Activated T-helper 1 cell treated with anti-CD3 and anti-CD28 coated beads, Interleukin-12 subunit alpha, Interleukin-12 subunit beta, Interleukin-2, Interleukin-4 antibody, amounts not matched to agents 30 ng/mL and 10 ng/mL and 1 ng/mL, durations not matched to agents 14 hours and 24 hours and 36 hours (primary cell): ENCODE measurements around the gene MRPL33. TPM values are rescaled to one million over a fixed set of nuclear protein-coding genes. Genes with fewer than 3 reads are reported as not detected.

Experiments
- DNase-seq: peaks from one replicate; pipeline ENCODE4 v3.0.0; 2021; ENCODE audit warnings: low spot score
- H3K27ac Mint-ChIP-seq: one replicate; pipeline ENCODE4 v1.8.0; 2021; ENCODE audit warnings: mild to moderate bottlenecking, mixed read lengths
- H3K27me3 Mint-ChIP-seq: one replicate; pipeline ENCODE4 v1.8.0; 2022; ENCODE audit warnings: mild to moderate bottlenecking, moderate library complexity, mixed read lengths; ENCODE audit not compliant: insufficient read depth
- H3K36me3 Mint-ChIP-seq: one replicate; pipeline ENCODE4 v1.8.0; 2021; ENCODE audit warnings: low read depth, mixed read lengths
- H3K4me1 Mint-ChIP-seq: one replicate; pipeline ENCODE4 v1.8.0; 2021; ENCODE audit warnings: low read depth, mixed read lengths
- H3K4me3 Mint-ChIP-seq: one replicate; pipeline ENCODE4 v1.8.0; 2021; ENCODE audit warnings: mild to moderate bottlenecking, moderate library complexity, mixed read lengths
- H3K9me3 Mint-ChIP-seq: one replicate; pipeline ENCODE4 v1.8.0; 2021; ENCODE audit warnings: mixed read lengths
- intact Hi-C: fragments of 100-400 bp; cut with micrococcal nuclease; formaldehyde crosslinking; loops from one replicate; pipeline ENCODE4 v1.15.1; 2024
- total RNA-seq: library from RNA; stranded (reverse); gene quantifications from 2 replicates; pipeline ENCODE4 v1.2.3, GENCODE V29; 2022

Gene MRPL33
- total RNA-seq, 1 donor from 2014 or later, result 55.4 TPM

DNA sequence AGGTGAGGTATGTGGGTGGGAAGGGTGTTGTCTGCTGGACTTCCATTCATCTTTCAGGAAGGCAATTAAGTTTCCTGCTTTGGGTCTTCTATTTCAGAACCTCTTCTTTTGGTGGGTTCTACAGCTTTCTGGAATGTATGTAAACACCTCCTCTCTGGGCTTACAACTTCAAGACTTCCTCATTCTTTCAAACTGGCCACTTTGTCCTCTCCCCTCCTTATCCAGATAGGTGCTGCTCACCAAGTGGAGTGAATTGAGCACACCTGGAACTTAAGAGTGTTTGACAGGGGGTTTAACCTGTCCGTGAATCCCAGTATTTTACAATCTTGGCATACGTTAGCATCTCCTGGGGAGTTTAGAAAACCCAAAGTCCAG lies 5.2 kb upstream of the MRPL33 start:
- H3K27me3 Mint-ChIP-seq, result peaks cover 6% of the 10 kb centered on the region
- intact Hi-C loops, result no loop called here
- H3K4me3 Mint-ChIP-seq, result peak overlapping the region; percentile 17
- no peaks in the 10 kb centered on the region for H3K9me3 Mint-ChIP-seq
- H3K27ac Mint-ChIP-seq, result no peak overlapping the region
- DNase-seq, result no peak
- no peaks in the 10 kb centered on the region for H3K36me3 Mint-ChIP-seq
- peaks cover 17% of the 10 kb centered on the region for H3K4me1 Mint-ChIP-seq

DNA sequence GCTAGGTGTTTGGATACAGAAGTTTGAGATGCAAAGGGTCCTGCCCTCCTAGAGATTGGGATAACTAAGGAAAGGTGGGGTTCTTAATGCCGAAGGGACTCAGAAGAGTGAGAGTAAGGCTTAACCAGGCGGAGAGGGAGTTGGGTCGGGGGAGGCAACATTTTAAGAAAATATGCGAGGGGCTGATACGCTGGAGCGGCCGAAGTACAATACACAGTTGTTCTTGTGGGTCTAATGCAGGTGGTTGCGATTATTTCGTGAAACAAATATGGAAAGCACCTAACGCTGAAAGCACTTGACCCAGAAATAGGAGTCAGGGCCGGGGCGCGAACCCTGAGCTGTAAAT lies 344 bp upstream of the MRPL33 start:
- Mint-ChIP-seq H3K9me3 (no peaks in the 10 kb centered on the region), H3K4me3 (peak overlapping the region; percentile 99), H3K4me1 (peaks cover 45% of the 10 kb centered on the region), H3K36me3 (peaks cover 22% of the 10 kb centered on the region), H3K27me3 (no peaks in the 10 kb centered on the region), H3K27ac (peak overlapping the region; percentile 96)
- DNase-seq, result no peak
- intact Hi-C loops, result loop anchor here (1.0 to 2.0 kb wide), 6 partner anchors 108 to 980 kb away; partner anchors contain the start of genes BABAM2, PPP1CB, RBKS and SLC4A1AP

GRCh38 chr2:27772804-27773203 lies 1.3 kb downstream of the MRPL33 start:
- H3K4me3 Mint-ChIP-seq, result peak overlapping the region; percentile 99
- intact Hi-C loops, result no loop called here

DNA sequence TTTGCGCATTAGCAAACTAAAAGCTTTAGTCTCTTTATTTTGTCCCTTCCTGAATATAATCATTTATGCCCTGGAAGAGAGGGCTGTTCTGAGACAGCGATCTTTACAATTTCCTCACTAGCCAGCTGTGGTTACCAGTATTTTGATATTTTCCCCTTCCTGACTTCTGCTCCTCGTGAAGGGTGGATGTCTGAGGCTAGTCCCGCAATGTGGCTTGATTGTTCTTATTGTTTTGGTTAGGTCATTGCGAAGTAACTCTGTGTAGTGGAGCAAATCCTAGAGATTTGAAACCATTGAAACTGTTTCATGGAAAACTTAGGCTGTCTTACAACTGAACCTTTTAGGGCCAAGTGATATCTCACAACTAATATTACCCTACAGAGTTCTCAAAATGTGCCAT lies 2.4 kb downstream of the MRPL33 start:
- peaks cover 54% of the 10 kb centered on the region for H3K4me1 Mint-ChIP-seq
- peak overlapping the region; percentile 45 for H3K4me3 Mint-ChIP-seq
- H3K27ac Mint-ChIP-seq, result no peak overlapping the region
- intact Hi-C loops, result no loop called here
- peaks cover 29% of the 10 kb centered on the region for H3K36me3 Mint-ChIP-seq
- H3K9me3 Mint-ChIP-seq, result no peaks in the 10 kb centered on the region
- H3K27me3 Mint-ChIP-seq, result no peaks in the 10 kb centered on the region
- no peak for DNase-seq

More at GRCh38 chr2:27772804-27773203, 1.3 kb downstream of the MRPL33 start:
- H3K36me3 Mint-ChIP-seq, result peaks cover 24% of the 10 kb centered on the region
- no peaks in the 10 kb centered on the region for H3K9me3 Mint-ChIP-seq
- H3K27me3 Mint-ChIP-seq, result no peaks in the 10 kb centered on the region
- DNase-seq, result no peak
- peaks cover 47% of the 10 kb centered on the region for H3K4me1 Mint-ChIP-seq
- no peak overlapping the region for H3K27ac Mint-ChIP-seq

GRCh38 chr2:27776097-27776496 lies 4.6 kb downstream of the MRPL33 start:
- peaks cover 58% of the 10 kb centered on the region for H3K4me1 Mint-ChIP-seq
- peaks cover 43% of the 10 kb centered on the region for H3K36me3 Mint-ChIP-seq
- H3K27me3 Mint-ChIP-seq, result no peaks in the 10 kb centered on the region
- no peak overlapping the region for H3K4me3 Mint-ChIP-seq
- intact Hi-C loops, result no loop called here
- no peaks in the 10 kb centered on the region for H3K9me3 Mint-ChIP-seq
- H3K27ac Mint-ChIP-seq, result no peak overlapping the region
- no peak for DNase-seq

GRCh38 chr2:27776696-27777095 lies 5.2 kb downstream of the MRPL33 start:
- no peak overlapping the region for H3K27ac Mint-ChIP-seq
- no peak overlapping the region for H3K4me3 Mint-ChIP-seq
- H3K4me1 Mint-ChIP-seq, result peaks cover 52% of the 10 kb centered on the region
- H3K27me3 Mint-ChIP-seq, result no peaks in the 10 kb centered on the region
- intact Hi-C loops, result no loop called here
- peaks cover 43% of the 10 kb centered on the region for H3K36me3 Mint-ChIP-seq
- DNase-seq, result no peak
- no peaks in the 10 kb centered on the region for H3K9me3 Mint-ChIP-seq

DNA sequence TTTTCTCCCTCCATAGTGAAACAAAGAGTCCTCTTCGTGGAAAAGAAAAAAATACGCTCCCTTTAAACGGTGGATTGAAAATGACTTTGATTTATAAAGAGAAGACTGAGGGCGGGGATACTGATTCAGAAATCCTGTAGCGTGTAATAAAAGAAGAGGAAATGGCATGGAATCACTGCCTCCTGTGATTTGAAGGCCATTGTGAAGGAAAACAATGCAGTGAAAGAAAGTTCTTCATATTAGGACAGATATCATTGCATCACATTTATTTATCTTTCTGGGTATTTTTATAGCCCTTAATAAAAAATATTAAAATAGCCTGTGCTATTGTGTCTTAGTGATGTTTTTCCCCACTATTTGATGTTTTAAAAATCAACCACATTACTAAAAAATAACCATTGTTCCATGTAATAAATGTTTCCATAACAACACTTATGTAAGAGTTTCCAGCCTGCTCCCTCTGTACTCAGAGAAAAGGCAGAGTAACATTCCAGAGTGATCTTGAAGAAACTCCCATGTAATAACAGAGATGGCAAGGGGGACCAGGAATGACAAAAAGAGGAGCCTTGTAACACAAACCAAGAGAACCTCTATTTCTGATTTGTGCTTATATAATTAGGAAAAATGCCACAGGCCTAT lies 8.0 kb downstream of the MRPL33 start:
- intact Hi-C loops, result no loop called here
- H3K36me3 Mint-ChIP-seq, result peaks cover 31% of the 10 kb centered on the region
- peaks cover 24% of the 10 kb centered on the region for H3K4me1 Mint-ChIP-seq
- H3K27me3 Mint-ChIP-seq, result no peaks in the 10 kb centered on the region
- DNase-seq, result no peak
- no peak overlapping the region for H3K27ac Mint-ChIP-seq
- no peak overlapping the region for H3K4me3 Mint-ChIP-seq
- H3K9me3 Mint-ChIP-seq, result no peaks in the 10 kb centered on the region

DNA sequence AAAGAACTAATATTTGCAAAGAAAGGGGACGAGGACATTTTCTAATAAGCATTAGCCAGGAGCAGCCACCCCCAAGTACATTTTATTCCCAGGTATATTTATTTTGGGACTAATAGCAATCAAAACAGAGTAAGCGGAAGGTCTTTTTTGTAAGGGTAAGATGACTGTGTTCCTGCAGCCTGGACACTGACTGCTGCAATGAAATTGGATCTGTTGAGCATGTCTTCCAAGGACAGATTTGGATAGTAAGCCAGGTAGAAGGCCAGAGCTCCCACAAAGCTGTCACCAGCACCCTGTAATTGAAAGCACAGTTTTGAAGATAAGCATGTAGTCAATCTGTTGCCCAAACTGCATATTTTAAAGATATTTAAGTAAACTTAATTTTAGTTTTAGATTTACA lies 10.0 kb downstream of the MRPL33 start:
- no peak for DNase-seq
- H3K27me3 Mint-ChIP-seq, result no peaks in the 10 kb centered on the region
- intact Hi-C loops, result no loop called here
- peaks cover 21% of the 10 kb centered on the region for H3K36me3 Mint-ChIP-seq
- no peak overlapping the region for H3K4me3 Mint-ChIP-seq
- peaks cover 16% of the 10 kb centered on the region for H3K4me1 Mint-ChIP-seq
- no peak overlapping the region for H3K27ac Mint-ChIP-seq
- no peaks in the 10 kb centered on the region for H3K9me3 Mint-ChIP-seq

- Mint-ChIP-seq H3K4me3 (no peak overlapping the region), H3K36me3 (peaks cover 21% of the 10 kb centered on the region), H3K27me3 (no peaks in the 10 kb centered on the region), H3K9me3 (no peaks in the 10 kb centered on the region), H3K27ac (no peak overlapping the region), H3K4me1 (peaks cover 14% of the 10 kb centered on the region)
- DNase-seq, result no peak
- intact Hi-C loops, result no loop called here
Observed at GRCh38 chr2:27782701-27783100, 11.2 kb downstream of the MRPL33 start.

DNA sequence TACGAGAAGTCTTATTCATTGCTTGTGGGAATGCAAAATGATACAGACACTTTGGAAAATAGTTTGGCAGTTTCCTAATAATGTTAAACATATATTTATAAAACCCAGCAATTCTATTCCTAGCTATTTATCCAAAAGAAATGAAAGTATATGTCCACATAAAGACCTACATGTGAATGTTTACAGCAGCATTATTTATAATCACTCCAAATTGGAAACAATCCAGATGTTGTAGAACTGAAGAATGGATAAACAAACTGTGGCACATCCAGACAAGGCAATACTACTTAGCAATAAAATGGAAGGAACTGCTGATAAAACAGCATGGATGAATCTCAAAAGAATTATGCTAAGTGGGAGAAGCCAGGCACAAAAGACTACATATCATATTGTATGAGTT lies 19.3 kb downstream of the MRPL33 start:
- H3K27ac Mint-ChIP-seq, result no peak overlapping the region
- peaks cover 3% of the 10 kb centered on the region for H3K36me3 Mint-ChIP-seq

DNA sequence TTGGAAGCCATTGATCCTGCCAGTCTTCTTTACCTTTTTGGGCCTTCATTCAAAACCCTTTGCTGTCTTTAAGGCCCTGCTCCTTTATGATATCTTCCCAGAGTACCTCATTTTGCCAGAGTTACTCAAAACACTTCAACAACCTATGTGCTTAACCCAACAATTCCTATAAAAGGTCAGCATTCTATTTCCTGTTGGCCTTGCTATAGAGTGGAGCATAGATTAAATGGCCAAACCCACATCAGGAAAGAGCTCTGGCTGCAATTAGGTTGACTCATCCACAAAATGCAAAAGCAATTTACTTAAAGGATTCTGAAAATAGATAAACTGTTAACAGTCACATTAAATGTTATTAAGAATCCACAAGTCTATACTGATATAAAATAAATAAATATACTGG lies 21.2 kb downstream of the MRPL33 start:
- intact Hi-C loops, result no loop called here
- no peak overlapping the region for H3K4me3 Mint-ChIP-seq
- peaks cover 5% of the 10 kb centered on the region for H3K4me1 Mint-ChIP-seq
- peaks cover 3% of the 10 kb centered on the region for H3K36me3 Mint-ChIP-seq
- H3K27ac Mint-ChIP-seq, result no peak overlapping the region
- peaks cover 2% of the 10 kb centered on the region for H3K27me3 Mint-ChIP-seq
- no peaks in the 10 kb centered on the region for H3K9me3 Mint-ChIP-seq
- no peak for DNase-seq

More for the DNA sequence above, 19.3 kb downstream of the MRPL33 start:
- DNase-seq, result no peak
- intact Hi-C loops, result no loop called here
- Mint-ChIP-seq H3K4me1 (peaks cover 4% of the 10 kb centered on the region), H3K4me3 (no peak overlapping the region), H3K27me3 (peaks cover 2% of the 10 kb centered on the region), H3K9me3 (no peaks in the 10 kb centered on the region)

- H3K27me3 Mint-ChIP-seq, result no peaks in the 10 kb centered on the region
- intact Hi-C loops, result no loop called here
- no peak overlapping the region for H3K4me3 Mint-ChIP-seq
- no peak overlapping the region for H3K27ac Mint-ChIP-seq
- H3K36me3 Mint-ChIP-seq, result no peaks in the 10 kb centered on the region
- no peaks in the 10 kb centered on the region for H3K9me3 Mint-ChIP-seq
- DNase-seq, result no peak
- peaks cover 5% of the 10 kb centered on the region for H3K4me1 Mint-ChIP-seq
Observed at GRCh38 chr2:27795093-27795834, 23.7 kb downstream of the MRPL33 start.

DNA sequence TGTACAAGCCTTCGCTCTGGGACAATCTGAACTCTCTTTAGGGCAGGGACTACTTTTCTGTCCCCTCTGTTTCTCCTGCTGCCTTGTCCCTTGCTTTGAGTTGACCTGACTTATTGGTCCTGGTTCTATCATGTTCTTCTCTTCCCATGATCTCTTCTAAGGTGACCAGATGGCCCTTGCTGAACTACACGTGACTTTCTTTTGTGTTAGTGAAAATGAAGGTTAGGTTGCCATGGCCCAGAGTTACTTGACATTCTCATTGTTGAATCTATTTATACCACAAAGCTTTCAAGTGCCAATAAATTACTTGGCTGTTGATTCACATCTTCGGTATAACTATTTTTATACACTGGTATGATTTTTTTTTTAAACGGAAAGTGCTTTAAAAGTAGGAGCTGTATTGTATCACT lies 24.4 kb downstream of the MRPL33 start:
- H3K9me3 Mint-ChIP-seq, result no peaks in the 10 kb centered on the region
- peaks cover 5% of the 10 kb centered on the region for H3K4me1 Mint-ChIP-seq

More for the DNA sequence above, 24.4 kb downstream of the MRPL33 start:
- intact Hi-C loops, result no loop called here
- H3K36me3 Mint-ChIP-seq, result no peaks in the 10 kb centered on the region
- DNase-seq, result no peak
- no peak overlapping the region for H3K27ac Mint-ChIP-seq
- no peak overlapping the region for H3K4me3 Mint-ChIP-seq
- H3K27me3 Mint-ChIP-seq, result no peaks in the 10 kb centered on the region
